ENCODE results near the gene PHB1.
A peak's percentile ranks its signal among the peaks of the same experiment; 100 is the strongest.
"Not testable (repeated sequence)": the region's sequence is repeated elsewhere in the genome, so short reads cannot be mapped to it uniquely, and the experiment has no call there.

Gene PHB1

GRCh38 chr17:49399995-49400394, 14.7 kb downstream of the PHB1 start:
- DNase-seq (ENCODE audit: low read depth, low spot score): no peak
- in situ Hi-C loops (cut with HindIII; ENCODE audit: low sequenced_read_pairs): no loop called here
- TF ChIP-seq, protein P1, sequence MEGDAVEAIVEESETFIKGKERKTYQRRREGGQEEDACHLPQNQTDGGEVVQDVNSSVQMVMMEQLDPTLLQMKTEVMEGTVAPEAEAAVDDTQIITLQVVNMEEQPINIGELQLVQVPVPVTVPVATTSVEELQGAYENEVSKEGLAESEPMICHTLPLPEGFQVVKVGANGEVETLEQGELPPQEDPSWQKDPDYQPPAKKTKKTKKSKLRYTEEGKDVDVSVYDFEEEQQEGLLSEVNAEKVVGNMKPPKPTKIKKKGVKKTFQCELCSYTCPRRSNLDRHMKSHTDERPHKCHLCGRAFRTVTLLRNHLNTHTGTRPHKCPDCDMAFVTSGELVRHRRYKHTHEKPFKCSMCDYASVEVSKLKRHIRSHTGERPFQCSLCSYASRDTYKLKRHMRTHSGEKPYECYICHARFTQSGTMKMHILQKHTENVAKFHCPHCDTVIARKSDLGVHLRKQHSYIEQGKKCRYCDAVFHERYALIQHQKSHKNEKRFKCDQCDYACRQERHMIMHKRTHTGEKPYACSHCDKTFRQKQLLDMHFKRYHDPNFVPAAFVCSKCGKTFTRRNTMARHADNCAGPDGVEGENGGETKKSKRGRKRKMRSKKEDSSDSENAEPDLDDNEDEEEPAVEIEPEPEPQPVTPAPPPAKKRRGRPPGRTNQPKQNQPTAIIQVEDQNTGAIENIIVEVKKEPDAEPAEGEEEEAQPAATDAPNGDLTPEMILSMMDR (IDR thresholded peaks at IDR 0.05; ENCODE audit: low read depth, low read length): no peak
- no peak overlapping the region for H3K4me3 ChIP-seq (ENCODE audit: low read depth, low read length)

GRCh38 chr17:49397586-49397985, 17.1 kb downstream of the PHB1 start:
- TF ChIP-seq, protein P1 (IDR thresholded peaks at IDR 0.05; ENCODE audit: low read depth, low read length): no peak

GRCh38 chr17:49393491-49394255, 21.0 kb downstream of the PHB1 start:
- in situ Hi-C loops (cut with HindIII; ENCODE audit: low sequenced_read_pairs): no loop called here
- no peak for DNase-seq (ENCODE audit: low read depth, low spot score)
- TF ChIP-seq, protein P1 (IDR thresholded peaks at IDR 0.05; ENCODE audit: low read depth, low read length): no peak
- no peak overlapping the region for H3K4me3 ChIP-seq (ENCODE audit: low read depth, low read length)

More at GRCh38 chr17:49397586-49397985, 17.1 kb downstream of the PHB1 start:
- in situ Hi-C loops (cut with HindIII; ENCODE audit: low sequenced_read_pairs): no loop called here
- H3K4me3 ChIP-seq (ENCODE audit: low read depth, low read length): no peak overlapping the region
- no peak for DNase-seq (ENCODE audit: low read depth, low spot score)

DNA sequence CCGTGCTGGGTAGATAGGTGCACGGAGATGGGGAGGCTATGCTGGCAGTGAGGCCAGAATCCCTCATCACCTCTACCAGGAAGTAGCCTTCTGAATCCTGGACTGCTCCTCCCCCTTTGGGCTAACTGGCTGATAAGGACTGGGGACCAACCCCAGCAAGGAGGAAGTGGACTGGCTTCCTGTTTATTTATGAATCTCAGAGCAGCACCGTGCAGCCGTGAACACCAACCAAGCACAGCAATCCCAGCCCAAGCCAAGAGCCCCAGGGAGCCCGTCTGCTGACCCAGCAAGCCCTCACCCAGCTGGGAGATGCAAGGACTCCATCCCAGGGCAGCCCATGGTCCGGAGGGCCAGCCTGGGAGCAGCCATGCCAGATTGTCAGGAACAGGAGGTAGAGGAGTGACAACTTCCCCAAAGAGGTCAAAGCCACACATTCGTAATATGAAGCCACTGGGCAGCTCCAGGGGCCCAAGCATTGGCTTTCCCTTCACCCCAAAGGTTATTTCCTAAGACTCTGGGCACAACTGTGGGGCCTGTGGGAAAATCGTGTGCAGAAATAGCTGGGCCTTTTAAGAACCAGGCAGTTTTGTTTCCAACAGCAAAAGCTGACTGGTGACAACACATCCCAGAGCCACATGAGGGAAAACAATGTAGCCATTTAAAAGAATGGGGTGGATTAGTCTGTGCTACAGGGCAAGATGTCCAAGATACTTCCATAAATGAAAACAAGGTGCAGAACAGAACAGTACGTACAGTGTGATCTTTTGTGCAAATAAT, 23.9 kb downstream of the PHB1 start:
- in situ Hi-C loops (cut with HindIII; ENCODE audit: low sequenced_read_pairs): no loop called here

DNA sequence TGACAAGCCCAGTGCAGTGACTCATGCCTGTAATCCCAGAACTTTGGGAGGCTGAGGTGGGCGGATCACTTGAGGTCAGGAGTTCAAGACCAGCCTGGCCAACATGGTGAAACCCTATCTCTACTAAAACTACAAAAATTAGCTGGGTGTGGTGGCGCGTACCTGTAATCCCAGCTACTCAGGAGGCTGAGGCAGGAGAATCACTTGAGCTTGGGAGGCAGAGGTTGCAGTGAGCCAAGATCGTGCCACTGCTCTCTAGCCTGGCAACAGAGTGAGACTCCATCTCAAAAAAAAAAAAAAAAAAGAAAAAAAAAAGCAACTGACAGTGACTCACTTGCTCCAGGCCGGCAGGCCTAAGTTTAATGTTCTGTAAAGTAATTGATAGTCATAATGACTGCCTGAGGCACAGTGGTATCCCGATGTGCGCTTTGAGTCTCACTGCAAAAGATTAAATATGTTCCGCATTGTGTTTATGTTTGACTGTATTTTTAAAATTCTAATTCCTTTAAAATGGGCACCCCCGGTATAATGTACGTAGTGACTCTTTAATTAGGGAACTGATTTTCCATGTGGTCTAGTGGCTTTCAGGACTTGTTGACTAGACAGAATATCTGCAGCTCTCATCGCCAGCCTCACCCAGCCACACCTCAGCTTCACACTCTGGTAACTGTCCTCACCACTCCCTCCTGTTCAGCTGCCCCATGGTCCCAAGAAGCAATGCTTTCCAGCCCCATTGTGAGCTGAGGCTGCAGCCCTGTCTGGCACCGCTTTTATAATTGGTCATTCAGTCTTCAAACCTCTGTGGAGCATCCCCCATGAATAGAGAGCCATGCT, 25.0 kb downstream of the PHB1 start:
- in situ Hi-C loops (cut with HindIII; ENCODE audit: low sequenced_read_pairs); H3K4me3 ChIP-seq (ENCODE audit: low read depth, low read length): not testable (repeated sequence)
- DNase-seq (ENCODE audit: low read depth, low spot score): peak; percentile 71

More for the DNA sequence above, 23.9 kb downstream of the PHB1 start:
- TF ChIP-seq, protein P1 (IDR thresholded peaks at IDR 0.05; ENCODE audit: low read depth, low read length): no peak
- no peak overlapping the region for H3K4me3 ChIP-seq (ENCODE audit: low read depth, low read length)
- DNase-seq (ENCODE audit: low read depth, low spot score): no peak

DNA sequence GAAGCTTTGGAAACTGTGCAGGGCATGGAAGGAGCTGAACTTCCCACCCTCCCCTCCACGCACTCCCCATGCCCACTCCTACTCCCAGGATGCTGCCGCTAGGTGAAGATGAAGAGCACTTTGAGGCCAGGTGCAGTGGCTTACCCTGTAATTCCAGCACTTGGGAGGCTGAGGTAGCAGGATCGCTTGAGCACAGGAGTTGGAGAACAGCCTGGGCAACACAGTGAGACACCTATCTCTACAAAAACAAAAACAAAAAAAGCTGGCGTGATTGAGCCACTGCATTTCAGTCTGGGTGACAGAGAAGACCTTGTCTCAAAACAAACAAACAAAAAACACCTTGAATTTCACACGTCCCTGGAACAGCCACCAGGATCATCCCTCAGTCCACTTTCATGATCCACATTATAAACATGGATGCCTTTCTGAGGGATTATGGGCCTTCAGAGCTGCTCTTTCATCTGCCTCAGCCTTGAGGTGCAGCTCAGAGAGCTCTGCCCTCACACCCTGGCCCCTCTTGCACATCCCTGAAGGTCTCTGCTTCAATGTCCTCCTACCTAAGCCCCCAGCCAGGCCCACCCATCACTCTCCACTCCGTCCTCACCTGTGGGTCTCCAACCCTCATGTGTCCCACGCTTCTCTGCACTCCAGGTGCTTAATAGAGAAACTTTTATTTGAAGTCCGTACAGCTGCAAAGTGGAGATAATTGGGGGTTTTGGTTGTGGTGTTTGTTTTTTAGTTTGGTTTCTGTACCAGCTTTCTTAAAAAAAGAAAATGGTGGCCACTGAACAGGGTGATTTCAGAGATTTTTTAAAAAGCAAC, 25.8 kb downstream of the PHB1 start:
- TF ChIP-seq, protein P1 (IDR thresholded peaks at IDR 0.05; ENCODE audit: low read depth, low read length): no peak
- DNase-seq (ENCODE audit: low read depth, low spot score): no peak
- in situ Hi-C loops (cut with HindIII; ENCODE audit: low sequenced_read_pairs): no loop called here
- H3K4me3 ChIP-seq (ENCODE audit: low read depth, low read length): no peak overlapping the region
